H1 (cell line): ENCODE results near the gene SSR1. TPM values are rescaled to one million over a fixed set of nuclear protein-coding genes. Genes with fewer than 3 reads are reported as not detected.

Experiments used
- EGR1 ChIP-seq: IDR thresholded peaks from 2 replicates; pipeline ENCODE4 v1.6.1; 2011; ENCODE audit warnings: low read depth, low read length, borderline replicate concordance
- KDM5A ChIP-seq: fragments of 200-600 bp; IDR thresholded peaks from 2 replicates; pipeline ENCODE4 v1.7.1; 2012; ENCODE audit warnings: mild to moderate bottlenecking, low read length, inconsistent platforms, mixed read lengths
- SP1 ChIP-seq: IDR thresholded peaks from 2 replicates; pipeline ENCODE4 v1.6.1; 2011; ENCODE audit warnings: low read depth, low read length
- SP2 ChIP-seq: IDR thresholded peaks from 2 replicates; pipeline ENCODE4 v1.6.1; 2012; ENCODE audit warnings: mild to moderate bottlenecking, low read length, inconsistent platforms
- SRF ChIP-seq: IDR thresholded peaks from 2 replicates; pipeline ENCODE4 v1.6.1; 2011; ENCODE audit warnings: mild to moderate bottlenecking, low read depth, low read length, moderate library complexity
- polyA plus RNA-seq, 7 experiments: library from polyadenylated mRNA; depleted of rRNA in 3 of 7; stranded (reverse) in 5 of 7; unstranded in 2 of 7; fragments of >200 nt in 5 of 7; fragments of 200-250 nt in 2 of 7; gene quantifications; 1 replicate in 5 of 7; 2 replicates in 1 of 7; 4 replicates in 1 of 7; pipeline versions ENCODE4 v1.2.1 to v1.2.3, GENCODE V29; 2011 to 2013; ENCODE audit warnings: missing spikeins in 2 of 7, mixed read lengths in 2 of 7
- total RNA-seq: library from RNA; stranded (reverse); fragmentation: NEBNext Ultra II Directional; extraction: Animal tissue kit (Norgen Biotek cat#: 25700); gene quantifications from 2 replicates; pipeline ENCODE4 v1.2.1, GENCODE V29; 2021
- TF ChIP-seq, protein P1 (sequence below): fragments of 300-600 bp; sonication (generic); IDR thresholded peaks from 2 replicates; pipeline ENCODE4 v1.7.1; 2012; ENCODE audit warnings: low read length, moderate library complexity, mild to moderate bottlenecking, inconsistent platforms; ENCODE audit not compliant: insufficient replicate concordance
- TF ChIP-seq, protein P2 (sequence below): IDR thresholded peaks from 2 replicates; pipeline ENCODE4 v1.6.1; 2012; ENCODE audit warnings: inconsistent platforms
- TF ChIP-seq, protein P3 (sequence below), 3 experiments: IDR thresholded peaks; 1 replicate in 2 of 3; 2 replicates in 1 of 3; pipeline versions ENCODE4 v1.5.1 to v1.6.1; 2011; ENCODE audit warnings: low read length in 3 of 3, mild to moderate bottlenecking in 3 of 3, inconsistent platforms in 2 of 3, low read depth in 1 of 3, moderate library complexity in 1 of 3; ENCODE audit not compliant: insufficient read depth in 1 of 3; ENCODE audit errors: control extremely low read depth in 1 of 3

SSR1 gene
- total and polyA plus RNA-seq, 2 of the 8 experiments (the other 6 are each of a cell fraction or from before 2014, with no cell fraction given), result 26.6 to 117 TPM

DNA sequence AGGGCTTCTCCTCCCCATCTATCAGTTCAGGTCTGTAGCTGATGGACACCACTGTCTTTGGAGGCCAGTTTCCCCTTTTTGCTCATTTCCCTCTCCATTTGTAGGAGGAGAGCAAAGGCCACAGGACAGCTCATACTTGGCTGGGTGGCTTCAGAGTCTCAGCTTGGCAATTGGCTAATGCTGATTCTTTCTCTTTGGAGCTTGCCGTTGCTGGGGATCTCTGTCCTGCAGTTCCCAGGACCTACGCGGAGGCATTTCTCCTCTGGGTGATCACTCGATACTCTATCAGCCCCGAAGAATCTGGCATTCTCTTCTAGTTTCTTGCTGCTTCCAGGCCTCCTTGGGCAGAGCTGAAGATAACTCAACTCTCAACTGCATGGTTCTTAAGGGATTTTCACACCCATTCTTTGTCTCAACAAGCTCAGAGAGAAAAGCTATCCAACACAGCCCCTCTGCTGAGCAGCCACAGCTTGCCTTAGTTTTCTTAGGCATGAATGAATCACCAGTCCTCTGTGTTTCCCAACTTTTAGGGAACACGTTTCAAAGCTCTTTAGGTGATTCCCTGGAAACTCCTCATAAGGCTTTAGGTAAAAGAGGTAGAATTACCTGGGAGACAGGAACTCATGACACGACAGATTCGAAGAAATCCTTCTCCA is 19.2 kb upstream of the SSR1 start (continued):
- TF ChIP-seq, protein P1, sequence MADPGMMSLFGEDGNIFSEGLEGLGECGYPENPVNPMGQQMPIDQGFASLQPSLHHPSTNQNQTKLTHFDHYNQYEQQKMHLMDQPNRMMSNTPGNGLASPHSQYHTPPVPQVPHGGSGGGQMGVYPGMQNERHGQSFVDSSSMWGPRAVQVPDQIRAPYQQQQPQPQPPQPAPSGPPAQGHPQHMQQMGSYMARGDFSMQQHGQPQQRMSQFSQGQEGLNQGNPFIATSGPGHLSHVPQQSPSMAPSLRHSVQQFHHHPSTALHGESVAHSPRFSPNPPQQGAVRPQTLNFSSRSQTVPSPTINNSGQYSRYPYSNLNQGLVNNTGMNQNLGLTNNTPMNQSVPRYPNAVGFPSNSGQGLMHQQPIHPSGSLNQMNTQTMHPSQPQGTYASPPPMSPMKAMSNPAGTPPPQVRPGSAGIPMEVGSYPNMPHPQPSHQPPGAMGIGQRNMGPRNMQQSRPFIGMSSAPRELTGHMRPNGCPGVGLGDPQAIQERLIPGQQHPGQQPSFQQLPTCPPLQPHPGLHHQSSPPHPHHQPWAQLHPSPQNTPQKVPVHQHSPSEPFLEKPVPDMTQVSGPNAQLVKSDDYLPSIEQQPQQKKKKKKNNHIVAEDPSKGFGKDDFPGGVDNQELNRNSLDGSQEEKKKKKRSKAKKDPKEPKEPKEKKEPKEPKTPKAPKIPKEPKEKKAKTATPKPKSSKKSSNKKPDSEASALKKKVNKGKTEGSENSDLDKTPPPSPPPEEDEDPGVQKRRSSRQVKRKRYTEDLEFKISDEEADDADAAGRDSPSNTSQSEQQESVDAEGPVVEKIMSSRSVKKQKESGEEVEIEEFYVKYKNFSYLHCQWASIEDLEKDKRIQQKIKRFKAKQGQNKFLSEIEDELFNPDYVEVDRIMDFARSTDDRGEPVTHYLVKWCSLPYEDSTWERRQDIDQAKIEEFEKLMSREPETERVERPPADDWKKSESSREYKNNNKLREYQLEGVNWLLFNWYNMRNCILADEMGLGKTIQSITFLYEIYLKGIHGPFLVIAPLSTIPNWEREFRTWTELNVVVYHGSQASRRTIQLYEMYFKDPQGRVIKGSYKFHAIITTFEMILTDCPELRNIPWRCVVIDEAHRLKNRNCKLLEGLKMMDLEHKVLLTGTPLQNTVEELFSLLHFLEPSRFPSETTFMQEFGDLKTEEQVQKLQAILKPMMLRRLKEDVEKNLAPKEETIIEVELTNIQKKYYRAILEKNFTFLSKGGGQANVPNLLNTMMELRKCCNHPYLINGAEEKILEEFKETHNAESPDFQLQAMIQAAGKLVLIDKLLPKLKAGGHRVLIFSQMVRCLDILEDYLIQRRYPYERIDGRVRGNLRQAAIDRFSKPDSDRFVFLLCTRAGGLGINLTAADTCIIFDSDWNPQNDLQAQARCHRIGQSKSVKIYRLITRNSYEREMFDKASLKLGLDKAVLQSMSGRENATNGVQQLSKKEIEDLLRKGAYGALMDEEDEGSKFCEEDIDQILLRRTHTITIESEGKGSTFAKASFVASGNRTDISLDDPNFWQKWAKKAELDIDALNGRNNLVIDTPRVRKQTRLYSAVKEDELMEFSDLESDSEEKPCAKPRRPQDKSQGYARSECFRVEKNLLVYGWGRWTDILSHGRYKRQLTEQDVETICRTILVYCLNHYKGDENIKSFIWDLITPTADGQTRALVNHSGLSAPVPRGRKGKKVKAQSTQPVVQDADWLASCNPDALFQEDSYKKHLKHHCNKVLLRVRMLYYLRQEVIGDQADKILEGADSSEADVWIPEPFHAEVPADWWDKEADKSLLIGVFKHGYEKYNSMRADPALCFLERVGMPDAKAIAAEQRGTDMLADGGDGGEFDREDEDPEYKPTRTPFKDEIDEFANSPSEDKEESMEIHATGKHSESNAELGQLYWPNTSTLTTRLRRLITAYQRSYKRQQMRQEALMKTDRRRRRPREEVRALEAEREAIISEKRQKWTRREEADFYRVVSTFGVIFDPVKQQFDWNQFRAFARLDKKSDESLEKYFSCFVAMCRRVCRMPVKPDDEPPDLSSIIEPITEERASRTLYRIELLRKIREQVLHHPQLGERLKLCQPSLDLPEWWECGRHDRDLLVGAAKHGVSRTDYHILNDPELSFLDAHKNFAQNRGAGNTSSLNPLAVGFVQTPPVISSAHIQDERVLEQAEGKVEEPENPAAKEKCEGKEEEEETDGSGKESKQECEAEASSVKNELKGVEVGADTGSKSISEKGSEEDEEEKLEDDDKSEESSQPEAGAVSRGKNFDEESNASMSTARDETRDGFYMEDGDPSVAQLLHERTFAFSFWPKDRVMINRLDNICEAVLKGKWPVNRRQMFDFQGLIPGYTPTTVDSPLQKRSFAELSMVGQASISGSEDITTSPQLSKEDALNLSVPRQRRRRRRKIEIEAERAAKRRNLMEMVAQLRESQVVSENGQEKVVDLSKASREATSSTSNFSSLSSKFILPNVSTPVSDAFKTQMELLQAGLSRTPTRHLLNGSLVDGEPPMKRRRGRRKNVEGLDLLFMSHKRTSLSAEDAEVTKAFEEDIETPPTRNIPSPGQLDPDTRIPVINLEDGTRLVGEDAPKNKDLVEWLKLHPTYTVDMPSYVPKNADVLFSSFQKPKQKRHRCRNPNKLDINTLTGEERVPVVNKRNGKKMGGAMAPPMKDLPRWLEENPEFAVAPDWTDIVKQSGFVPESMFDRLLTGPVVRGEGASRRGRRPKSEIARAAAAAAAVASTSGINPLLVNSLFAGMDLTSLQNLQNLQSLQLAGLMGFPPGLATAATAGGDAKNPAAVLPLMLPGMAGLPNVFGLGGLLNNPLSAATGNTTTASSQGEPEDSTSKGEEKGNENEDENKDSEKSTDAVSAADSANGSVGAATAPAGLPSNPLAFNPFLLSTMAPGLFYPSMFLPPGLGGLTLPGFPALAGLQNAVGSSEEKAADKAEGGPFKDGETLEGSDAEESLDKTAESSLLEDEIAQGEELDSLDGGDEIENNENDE, result no peak
- no peak for TF ChIP-seq SRF
- TF ChIP-seq, protein P2, sequence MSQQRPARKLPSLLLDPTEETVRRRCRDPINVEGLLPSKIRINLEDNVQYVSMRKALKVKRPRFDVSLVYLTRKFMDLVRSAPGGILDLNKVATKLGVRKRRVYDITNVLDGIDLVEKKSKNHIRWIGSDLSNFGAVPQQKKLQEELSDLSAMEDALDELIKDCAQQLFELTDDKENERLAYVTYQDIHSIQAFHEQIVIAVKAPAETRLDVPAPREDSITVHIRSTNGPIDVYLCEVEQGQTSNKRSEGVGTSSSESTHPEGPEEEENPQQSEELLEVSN, result no peak
- no peak for TF ChIP-seq KDM5A
- no peak for TF ChIP-seq SP2
- TF ChIP-seq SP1, result no peak
- TF ChIP-seq, protein P3, sequence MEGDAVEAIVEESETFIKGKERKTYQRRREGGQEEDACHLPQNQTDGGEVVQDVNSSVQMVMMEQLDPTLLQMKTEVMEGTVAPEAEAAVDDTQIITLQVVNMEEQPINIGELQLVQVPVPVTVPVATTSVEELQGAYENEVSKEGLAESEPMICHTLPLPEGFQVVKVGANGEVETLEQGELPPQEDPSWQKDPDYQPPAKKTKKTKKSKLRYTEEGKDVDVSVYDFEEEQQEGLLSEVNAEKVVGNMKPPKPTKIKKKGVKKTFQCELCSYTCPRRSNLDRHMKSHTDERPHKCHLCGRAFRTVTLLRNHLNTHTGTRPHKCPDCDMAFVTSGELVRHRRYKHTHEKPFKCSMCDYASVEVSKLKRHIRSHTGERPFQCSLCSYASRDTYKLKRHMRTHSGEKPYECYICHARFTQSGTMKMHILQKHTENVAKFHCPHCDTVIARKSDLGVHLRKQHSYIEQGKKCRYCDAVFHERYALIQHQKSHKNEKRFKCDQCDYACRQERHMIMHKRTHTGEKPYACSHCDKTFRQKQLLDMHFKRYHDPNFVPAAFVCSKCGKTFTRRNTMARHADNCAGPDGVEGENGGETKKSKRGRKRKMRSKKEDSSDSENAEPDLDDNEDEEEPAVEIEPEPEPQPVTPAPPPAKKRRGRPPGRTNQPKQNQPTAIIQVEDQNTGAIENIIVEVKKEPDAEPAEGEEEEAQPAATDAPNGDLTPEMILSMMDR (IDR thresholded peaks at IDR 0.05; ENCODE audit: control extremely low read depth in 1 of 3, insufficient read depth in 1 of 3, low read depth in 1 of 3, low read length in 3 of 3), result no peak
- TF ChIP-seq EGR1, result no peak
